GM18858 (cell line): ENCODE measurements around the gene UBE3C.
"Not testable (repeated sequence)": the region's sequence is repeated elsewhere in the genome, so short reads cannot be mapped to it uniquely, and the experiment has no call there.

ENCODE experiments used
- ATAC-seq: cut with Tn5 transposase; IDR thresholded peaks from one replicate; pipeline ENCODE4 v1.9.1; 2021; ENCODE audit not compliant: unreplicated experiment

UBE3C gene

DNA sequence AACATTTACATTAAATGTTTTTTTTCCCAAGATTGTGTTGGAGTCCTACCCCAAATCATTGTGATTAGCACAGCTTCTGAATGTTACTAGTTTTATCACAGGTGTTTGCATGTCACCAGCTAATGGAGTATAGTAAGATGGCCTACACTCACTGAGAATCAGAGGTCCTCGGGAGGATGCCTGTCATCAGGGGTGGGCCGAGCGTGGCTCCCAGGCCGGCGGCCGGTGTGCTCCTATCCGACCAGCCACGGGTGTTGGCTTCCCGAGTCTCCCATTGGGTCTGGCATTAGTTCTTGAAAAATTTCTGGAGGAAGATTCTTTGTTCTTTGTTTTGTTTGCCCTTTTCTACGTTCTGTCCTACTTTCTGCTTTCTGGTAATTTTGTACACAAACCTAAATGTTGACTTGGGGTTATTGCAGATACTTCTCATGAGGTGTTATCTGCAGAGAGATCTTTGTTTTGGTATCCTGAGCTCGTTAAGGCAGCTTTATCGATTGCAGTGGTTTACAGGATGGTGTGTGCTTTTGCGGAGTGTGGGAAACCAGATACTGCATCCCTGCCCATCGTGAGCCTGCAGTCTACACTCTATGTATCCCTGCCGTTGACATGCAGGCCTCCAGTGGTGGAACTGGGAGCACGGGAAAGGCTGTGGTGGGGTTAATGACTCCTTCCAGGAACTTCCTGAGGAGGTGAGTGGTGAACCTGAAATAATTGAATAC, 130.8 kb downstream of the UBE3C start:
- no peak for ATAC-seq

DNA sequence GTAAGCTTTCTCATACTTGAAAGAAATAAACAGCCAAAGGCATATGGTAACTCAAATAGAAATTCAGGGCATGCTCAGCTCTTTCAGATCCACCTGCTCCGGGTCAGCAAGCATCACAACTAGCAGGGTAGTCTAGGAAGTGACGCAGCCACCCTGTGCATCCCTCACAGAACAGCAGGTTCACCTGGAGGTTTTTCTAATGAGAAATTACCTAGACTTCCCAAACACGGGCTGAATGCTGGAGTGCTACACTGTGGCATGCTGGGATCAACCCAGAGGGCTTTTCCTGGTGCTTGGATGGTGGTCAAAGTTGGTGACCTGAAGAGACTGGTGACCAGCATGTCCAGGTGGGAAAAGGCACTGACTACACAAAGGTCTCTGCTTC, 131.3 kb downstream of the UBE3C start:
- no peak for ATAC-seq

GRCh38 chr7:157271315-157271990, 132.7 kb downstream of the UBE3C start:
- ATAC-seq: no peak

DNA sequence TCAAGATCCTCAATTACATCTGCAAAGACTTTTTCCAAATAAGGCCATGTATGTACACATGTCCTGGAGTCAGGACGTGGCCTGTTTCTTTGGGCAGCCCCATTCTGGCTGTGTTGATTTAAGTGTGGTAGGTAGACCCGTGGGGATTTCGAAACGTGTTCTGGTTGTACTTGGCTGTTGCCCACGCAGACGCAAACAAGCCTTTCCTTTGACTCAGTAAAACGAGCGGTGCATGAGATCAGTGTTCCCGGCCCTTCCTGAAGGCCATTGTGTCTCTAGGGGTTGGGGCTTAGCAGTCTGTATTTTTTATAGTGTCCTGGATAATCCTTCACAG, 133.2 kb downstream of the UBE3C start:
- ATAC-seq: no peak

GRCh38 chr7:157272351-157273207, 133.9 kb downstream of the UBE3C start:
- no peak for ATAC-seq

DNA sequence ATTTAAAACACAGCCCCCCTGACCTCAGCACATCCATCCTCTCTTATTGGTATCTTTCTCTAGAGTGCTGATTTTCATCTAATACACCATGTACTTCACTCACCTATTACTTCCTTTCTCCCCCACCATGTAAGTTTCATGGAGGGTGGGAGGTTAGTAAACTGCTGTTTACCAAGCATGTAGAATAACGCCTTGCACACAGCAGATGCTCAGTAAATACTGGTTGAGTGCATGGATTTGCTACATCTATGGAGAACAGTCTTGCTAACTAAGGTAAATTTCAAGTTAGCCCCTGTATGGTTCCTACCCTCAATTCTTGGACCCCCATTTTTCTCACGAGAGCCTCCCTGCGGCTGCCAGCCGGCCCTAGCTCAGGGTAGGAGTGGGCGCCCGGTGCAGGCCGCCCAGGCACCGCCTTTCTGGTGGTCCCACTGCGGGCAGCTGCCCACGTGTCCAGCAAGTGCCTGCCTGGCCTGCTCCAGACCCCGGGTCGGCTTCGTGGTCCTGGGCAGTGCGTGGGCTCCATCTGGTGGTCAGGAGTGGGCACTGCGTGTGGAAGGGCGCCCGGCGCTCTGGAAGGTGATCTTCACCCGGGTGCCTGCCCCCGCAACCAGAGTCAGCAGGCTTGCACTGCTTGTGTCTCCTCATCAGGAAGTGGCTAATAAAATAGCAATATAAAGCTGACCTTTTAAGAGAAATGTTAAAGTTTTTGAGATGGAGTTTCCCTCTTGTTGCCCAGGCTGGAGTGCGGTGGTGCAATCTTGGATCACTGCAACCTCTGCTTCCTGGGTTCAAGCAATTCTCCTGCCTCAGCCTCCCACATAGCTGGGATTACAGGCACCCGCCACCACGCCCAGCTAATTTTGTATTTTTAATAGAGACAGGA, 134.7 kb downstream of the UBE3C start:
- ATAC-seq: peak; percentile 65

- not testable (repeated sequence) for ATAC-seq
Measured at GRCh38 chr7:157274094-157274634, 135.4 kb downstream of the UBE3C start.

DNA sequence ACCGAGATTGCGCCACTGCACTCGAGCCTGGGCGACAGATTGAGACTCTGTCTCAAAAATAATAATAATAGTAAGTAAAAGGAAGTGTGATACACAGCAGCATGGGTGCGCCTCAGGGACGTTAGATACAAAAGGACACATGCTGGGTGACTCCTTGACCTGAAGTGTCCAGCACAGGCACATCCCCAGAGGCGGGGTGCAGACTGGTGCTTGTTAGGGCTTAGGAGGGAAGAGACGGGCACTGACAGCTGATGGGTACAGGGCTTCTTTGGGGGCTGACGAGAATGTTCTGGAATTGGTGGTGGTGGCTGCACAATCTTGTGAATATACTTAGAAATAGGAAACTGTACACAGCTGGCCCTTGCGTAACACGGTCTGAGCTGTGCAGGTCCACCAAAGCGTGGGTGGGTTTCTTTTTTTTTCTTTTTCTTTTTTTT, 136.3 kb downstream of the UBE3C start:
- ATAC-seq: no peak

- no peak for ATAC-seq
Measured at GRCh38 chr7:157276091-157276561, 137.4 kb downstream of the UBE3C start.

DNA sequence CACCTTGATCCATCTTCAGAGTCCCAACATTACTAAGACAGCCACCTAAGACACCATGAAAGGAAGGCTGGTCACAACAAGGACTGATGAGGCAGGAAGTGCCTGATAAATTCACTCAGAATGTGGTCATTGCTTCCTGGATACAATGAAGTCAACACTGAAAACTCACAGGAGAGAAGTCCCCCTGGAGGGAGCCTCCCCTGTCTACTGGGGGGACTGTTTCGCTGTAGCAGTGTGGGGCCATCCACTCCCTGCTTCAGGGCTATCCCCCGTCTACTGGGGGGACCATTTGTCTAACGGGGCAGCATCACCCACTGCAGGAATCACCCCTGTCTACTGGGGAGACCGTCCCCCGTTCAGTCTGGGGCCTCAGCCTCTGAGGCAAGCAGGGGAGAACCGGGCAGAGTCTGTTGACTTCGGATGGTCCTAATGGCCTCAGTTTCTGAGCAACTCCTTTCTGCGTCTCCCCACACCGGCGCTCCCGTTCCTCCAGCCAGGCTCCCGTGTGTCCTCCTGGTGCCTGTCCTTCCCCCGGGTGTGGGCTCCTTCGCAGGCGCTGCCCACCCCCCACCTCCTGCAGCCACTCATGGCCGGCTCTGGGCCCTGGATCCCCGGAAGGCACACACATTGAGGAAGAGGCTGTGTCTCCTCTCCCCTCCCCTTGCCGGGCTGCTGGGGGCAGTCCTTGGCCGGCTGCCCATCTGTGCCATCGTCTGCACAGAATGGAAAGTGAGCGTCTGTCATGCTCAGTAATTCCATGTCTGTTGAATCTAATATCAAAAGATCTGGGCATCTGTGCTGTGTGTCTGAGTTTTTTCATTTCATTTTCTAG, 138.2 kb downstream of the UBE3C start:
- no peak for ATAC-seq

GRCh38 chr7:157277568-157277967, 138.8 kb downstream of the UBE3C start:
- ATAC-seq: not testable (repeated sequence)

GRCh38 chr7:157278167-157278790, 139.6 kb downstream of the UBE3C start:
- ATAC-seq: no peak

DNA sequence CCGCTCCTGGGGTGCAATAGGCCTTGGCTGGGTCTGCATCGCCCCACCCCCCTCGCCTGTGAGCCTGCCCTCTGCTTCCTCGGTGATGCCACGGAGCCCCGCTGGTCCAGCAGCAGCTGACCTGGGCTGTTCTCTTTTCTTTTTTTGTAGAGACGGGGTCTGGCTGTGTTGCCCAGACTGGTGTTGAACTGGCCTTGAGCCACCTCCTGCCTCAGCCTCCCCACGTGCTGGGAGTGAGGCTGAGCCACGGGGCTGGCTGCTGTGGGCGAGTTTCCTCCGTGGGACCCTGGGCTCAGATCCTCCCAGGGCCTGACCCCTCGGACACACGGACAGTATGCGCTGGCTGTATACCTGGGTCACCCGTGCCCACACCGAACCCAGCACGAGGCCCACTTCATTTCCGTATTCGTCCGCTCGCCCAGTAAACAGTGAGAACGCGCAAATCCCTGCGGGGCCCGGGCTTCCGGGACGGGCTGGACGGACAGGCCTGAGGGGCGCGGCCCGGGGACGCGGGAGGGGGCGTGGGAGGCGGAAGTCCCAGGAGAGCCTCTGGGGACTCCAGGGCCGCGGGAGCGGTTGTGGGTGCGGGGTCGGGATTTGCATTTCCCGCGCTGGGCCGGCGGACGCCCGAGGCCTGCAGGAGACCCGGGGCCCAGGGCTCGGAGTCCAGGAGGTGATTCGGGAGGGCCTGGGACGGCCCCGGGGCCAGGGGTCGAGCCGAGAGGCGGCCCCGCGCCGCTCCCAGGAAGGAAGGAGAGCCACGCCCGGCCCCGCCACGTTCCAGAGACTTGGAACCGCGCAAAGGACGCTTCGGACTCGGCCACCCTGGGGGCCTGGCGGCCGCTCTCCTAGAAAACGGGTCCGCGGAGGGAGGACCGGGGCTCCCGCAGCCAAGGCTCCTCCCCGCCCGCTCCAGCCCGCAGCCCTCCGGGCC, 140.3 kb downstream of the UBE3C start:
- peak; percentile 67 for ATAC-seq

- ATAC-seq: no peak
Measured at GRCh38 chr7:157279741-157280215, 141.1 kb downstream of the UBE3C start.

DNA sequence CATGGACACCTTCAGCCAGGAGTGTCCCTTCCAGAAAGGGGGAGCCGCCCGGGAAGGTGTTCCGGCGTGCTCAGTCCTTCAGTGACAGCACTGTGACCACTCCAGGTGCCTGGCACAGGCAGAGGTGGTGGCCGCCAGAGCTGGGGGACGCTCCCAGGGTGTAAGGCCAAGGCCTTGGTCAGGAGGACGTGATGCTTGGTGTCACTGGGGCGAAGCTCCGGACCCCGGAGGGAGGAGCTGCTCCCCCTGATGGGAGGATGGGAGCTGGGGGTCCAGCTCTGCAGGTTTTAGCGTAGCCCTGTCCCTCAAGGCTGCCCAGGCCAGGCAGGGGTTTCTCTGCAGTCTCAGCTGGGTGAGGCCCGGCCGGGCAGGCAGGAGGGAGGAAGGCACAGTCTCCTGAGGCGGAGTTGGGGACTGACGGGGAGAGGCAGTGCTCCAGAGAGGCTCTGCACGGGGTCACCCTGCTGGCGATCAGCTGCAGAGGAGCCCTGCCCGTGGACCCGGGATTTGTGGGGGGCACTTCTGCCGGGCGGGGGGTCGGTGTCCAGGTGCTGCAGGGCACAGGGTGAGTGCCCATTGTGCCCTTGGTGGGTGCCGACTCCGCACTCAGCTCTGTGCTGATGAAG, 141.6 kb downstream of the UBE3C start:
- no peak for ATAC-seq

- no peak for ATAC-seq
Measured at GRCh38 chr7:157281221-157281998, 142.7 kb downstream of the UBE3C start.
